ENCODE measurements around the gene RAB11FIP5.
"Not testable (repeated sequence)": the region's sequence is repeated elsewhere in the genome, so short reads cannot be mapped to it uniquely, and the experiment has no call there.

Gene RAB11FIP5

GRCh38 chr2:73099486-73099885, 13.3 kb downstream of the RAB11FIP5 start:
- Histone ChIP-seq H3K27ac (ENCODE audit: low read depth, low read length) (no peak overlapping the region), H3K9me3 (ENCODE audit: control insufficient read depth in 1 of 2, low read length in 2 of 2) (no peaks in the 10 kb centered on the region), H3K27me3 (ENCODE audit: control insufficient read depth in 1 of 2, insufficient read depth in 2 of 2, low read length in 2 of 2) (no peaks in the 10 kb centered on the region), H3K4me3 (ENCODE audit: low read depth in 1 of 2, low read length in 2 of 2) (no peak overlapping the region), H3K36me3 (ENCODE audit: control insufficient read depth in 1 of 2, insufficient read depth in 2 of 2, low read length in 2 of 2) (no peaks in the 10 kb centered on the region), H3K4me1 (ENCODE audit: control insufficient read depth in 1 of 2, insufficient read depth in 2 of 2, low read length in 2 of 2) (peaks cover 7 to 8% of the 10 kb centered on the region in 2 donors), H3K9ac (ENCODE audit: low read depth in 1 of 2, low read length in 2 of 2) (no peak overlapping the region)

GRCh38 chr2:73095910-73096309, 16.8 kb downstream of the RAB11FIP5 start:
- Histone ChIP-seq H3K4me1 (ENCODE audit: control insufficient read depth in 1 of 2, insufficient read depth in 2 of 2, low read length in 2 of 2) (no peaks in the 10 kb centered on the region), H3K9ac (ENCODE audit: low read depth in 1 of 2, low read length in 2 of 2) (no peak overlapping the region), H3K9me3 (ENCODE audit: control insufficient read depth in 1 of 2, low read length in 2 of 2) (no peaks in the 10 kb centered on the region), H3K4me3 (ENCODE audit: low read depth in 1 of 2, low read length in 2 of 2) (no peak overlapping the region), H3K27me3 (ENCODE audit: control insufficient read depth in 1 of 2, insufficient read depth in 2 of 2, low read length in 2 of 2) (no peaks in the 10 kb centered on the region), H3K27ac (ENCODE audit: low read depth, low read length) (no peak overlapping the region), H3K36me3 (ENCODE audit: control insufficient read depth in 1 of 2, insufficient read depth in 2 of 2, low read length in 2 of 2) (no peaks in the 10 kb centered on the region)

- H3K4me3 ChIP-seq (ENCODE audit: low read depth in 1 of 2, low read length in 2 of 2); H3K9me3 ChIP-seq (ENCODE audit: control insufficient read depth in 1 of 2, low read length in 2 of 2); H3K4me1 ChIP-seq (ENCODE audit: control insufficient read depth in 1 of 2, insufficient read depth in 2 of 2, low read length in 2 of 2); H3K27ac ChIP-seq (ENCODE audit: low read depth, low read length); H3K27me3 ChIP-seq (ENCODE audit: control insufficient read depth in 1 of 2, insufficient read depth in 2 of 2, low read length in 2 of 2); H3K9ac ChIP-seq (ENCODE audit: low read depth in 1 of 2, low read length in 2 of 2); H3K36me3 ChIP-seq (ENCODE audit: control insufficient read depth in 1 of 2, insufficient read depth in 2 of 2, low read length in 2 of 2): not testable (repeated sequence)
These were observed 19.0 kb downstream of the RAB11FIP5 start for GRCh38 chr2:73093601-73094218.

- H3K9ac ChIP-seq (ENCODE audit: low read depth in 1 of 2, low read length in 2 of 2): no peak overlapping the region
- no peaks in the 10 kb centered on the region for H3K9me3 ChIP-seq (ENCODE audit: control insufficient read depth in 1 of 2, low read length in 2 of 2)
- H3K4me3 ChIP-seq (ENCODE audit: low read depth in 1 of 2, low read length in 2 of 2): no peak overlapping the region
- no peak overlapping the region for H3K27ac ChIP-seq (ENCODE audit: low read depth, low read length)
- no peaks in the 10 kb centered on the region for H3K27me3 ChIP-seq (ENCODE audit: control insufficient read depth in 1 of 2, insufficient read depth in 2 of 2, low read length in 2 of 2)
- H3K4me1 ChIP-seq (ENCODE audit: control insufficient read depth in 1 of 2, insufficient read depth in 2 of 2, low read length in 2 of 2): peaks cover 0 to 6% of the 10 kb centered on the region in 2 donors
- peaks cover 0 to 6% of the 10 kb centered on the region in 2 donors for H3K36me3 ChIP-seq (ENCODE audit: control insufficient read depth in 1 of 2, insufficient read depth in 2 of 2, low read length in 2 of 2)
These were observed 20.5 kb downstream of the RAB11FIP5 start for GRCh38 chr2:73092146-73092783.

- Histone ChIP-seq H3K27ac (ENCODE audit: low read depth, low read length) (no peak overlapping the region), H3K9ac (ENCODE audit: low read depth in 1 of 2, low read length in 2 of 2) (no peak overlapping the region), H3K4me1 (ENCODE audit: control insufficient read depth in 1 of 2, insufficient read depth in 2 of 2, low read length in 2 of 2) (peaks cover 0 to 6% of the 10 kb centered on the region in 2 donors)
These were observed 21.1 kb downstream of the RAB11FIP5 start for GRCh38 chr2:73091696-73092095.

GRCh38 chr2:73091164-73091563, 21.6 kb downstream of the RAB11FIP5 start:
- no peaks in the 10 kb centered on the region for H3K27me3 ChIP-seq (ENCODE audit: control insufficient read depth in 1 of 2, insufficient read depth in 2 of 2, low read length in 2 of 2)
- no peaks in the 10 kb centered on the region for H3K9me3 ChIP-seq (ENCODE audit: control insufficient read depth in 1 of 2, low read length in 2 of 2)
- H3K36me3 ChIP-seq (ENCODE audit: control insufficient read depth in 1 of 2, insufficient read depth in 2 of 2, low read length in 2 of 2): peaks cover 0 to 6% of the 10 kb centered on the region in 2 donors
- H3K9ac ChIP-seq (ENCODE audit: low read depth in 1 of 2, low read length in 2 of 2): no peak overlapping the region
- no peak overlapping the region for H3K4me3 ChIP-seq (ENCODE audit: low read depth in 1 of 2, low read length in 2 of 2)
- peaks cover 0 to 6% of the 10 kb centered on the region in 2 donors for H3K4me1 ChIP-seq (ENCODE audit: control insufficient read depth in 1 of 2, insufficient read depth in 2 of 2, low read length in 2 of 2)
- no peak overlapping the region for H3K27ac ChIP-seq (ENCODE audit: low read depth, low read length)

More at GRCh38 chr2:73091696-73092095, 21.1 kb downstream of the RAB11FIP5 start:
- Histone ChIP-seq H3K36me3 (ENCODE audit: control insufficient read depth in 1 of 2, insufficient read depth in 2 of 2, low read length in 2 of 2) (peaks cover 0 to 6% of the 10 kb centered on the region in 2 donors), H3K27me3 (ENCODE audit: control insufficient read depth in 1 of 2, insufficient read depth in 2 of 2, low read length in 2 of 2) (no peaks in the 10 kb centered on the region), H3K9me3 (ENCODE audit: control insufficient read depth in 1 of 2, low read length in 2 of 2) (no peaks in the 10 kb centered on the region), H3K4me3 (ENCODE audit: low read depth in 1 of 2, low read length in 2 of 2) (no peak overlapping the region)

- Histone ChIP-seq H3K4me1 (ENCODE audit: control insufficient read depth in 1 of 2, insufficient read depth in 2 of 2, low read length in 2 of 2) (peaks cover 0 to 6% of the 10 kb centered on the region in 2 donors), H3K27ac (ENCODE audit: low read depth, low read length) (no peak overlapping the region)
These were observed 23.3 kb downstream of the RAB11FIP5 start for GRCh38 chr2:73089270-73090030.

GRCh38 chr2:73088703-73089102, 24.0 kb downstream of the RAB11FIP5 start:
- Histone ChIP-seq H3K4me1 (ENCODE audit: control insufficient read depth in 1 of 2, insufficient read depth in 2 of 2, low read length in 2 of 2) (peaks cover 0 to 6% of the 10 kb centered on the region in 2 donors), H3K27ac (ENCODE audit: low read depth, low read length) (no peak overlapping the region), H3K9ac (ENCODE audit: low read depth in 1 of 2, low read length in 2 of 2) (no peak overlapping the region), H3K4me3 (ENCODE audit: low read depth in 1 of 2, low read length in 2 of 2) (no peak overlapping the region), H3K9me3 (ENCODE audit: control insufficient read depth in 1 of 2, low read length in 2 of 2) (no peaks in the 10 kb centered on the region), H3K27me3 (ENCODE audit: control insufficient read depth in 1 of 2, insufficient read depth in 2 of 2, low read length in 2 of 2) (no peaks in the 10 kb centered on the region), H3K36me3 (ENCODE audit: control insufficient read depth in 1 of 2, insufficient read depth in 2 of 2, low read length in 2 of 2) (peaks cover 0 to 6% of the 10 kb centered on the region in 2 donors)

More at GRCh38 chr2:73089270-73090030, 23.3 kb downstream of the RAB11FIP5 start:
- Histone ChIP-seq H3K9ac (ENCODE audit: low read depth in 1 of 2, low read length in 2 of 2) (no peak overlapping the region), H3K9me3 (ENCODE audit: control insufficient read depth in 1 of 2, low read length in 2 of 2) (no peaks in the 10 kb centered on the region), H3K4me3 (ENCODE audit: low read depth in 1 of 2, low read length in 2 of 2) (no peak overlapping the region), H3K27me3 (ENCODE audit: control insufficient read depth in 1 of 2, insufficient read depth in 2 of 2, low read length in 2 of 2) (no peaks in the 10 kb centered on the region), H3K36me3 (ENCODE audit: control insufficient read depth in 1 of 2, insufficient read depth in 2 of 2, low read length in 2 of 2) (peaks cover 0 to 6% of the 10 kb centered on the region in 2 donors)

GRCh38 chr2:73088211-73088610, 24.5 kb downstream of the RAB11FIP5 start:
- Histone ChIP-seq H3K4me1 (ENCODE audit: control insufficient read depth in 1 of 2, insufficient read depth in 2 of 2, low read length in 2 of 2) (peaks cover 0 to 6% of the 10 kb centered on the region in 2 donors), H3K27me3 (ENCODE audit: control insufficient read depth in 1 of 2, insufficient read depth in 2 of 2, low read length in 2 of 2) (no peaks in the 10 kb centered on the region), H3K4me3 (ENCODE audit: low read depth in 1 of 2, low read length in 2 of 2) (no peak overlapping the region), H3K9me3 (ENCODE audit: control insufficient read depth in 1 of 2, low read length in 2 of 2) (no peaks in the 10 kb centered on the region), H3K27ac (ENCODE audit: low read depth, low read length) (no peak overlapping the region), H3K36me3 (ENCODE audit: control insufficient read depth in 1 of 2, insufficient read depth in 2 of 2, low read length in 2 of 2) (peaks cover 0 to 6% of the 10 kb centered on the region in 2 donors), H3K9ac (ENCODE audit: low read depth in 1 of 2, low read length in 2 of 2) (no peak overlapping the region)

- no peaks in the 10 kb centered on the region for H3K9me3 ChIP-seq (ENCODE audit: control insufficient read depth in 1 of 2, low read length in 2 of 2)
- no peak overlapping the region for H3K9ac ChIP-seq (ENCODE audit: low read depth in 1 of 2, low read length in 2 of 2)
- H3K36me3 ChIP-seq (ENCODE audit: control insufficient read depth in 1 of 2, insufficient read depth in 2 of 2, low read length in 2 of 2): peaks cover 0 to 6% of the 10 kb centered on the region in 2 donors
- H3K4me1 ChIP-seq (ENCODE audit: control insufficient read depth in 1 of 2, insufficient read depth in 2 of 2, low read length in 2 of 2): peaks cover 0 to 6% of the 10 kb centered on the region in 2 donors
- H3K27me3 ChIP-seq (ENCODE audit: control insufficient read depth in 1 of 2, insufficient read depth in 2 of 2, low read length in 2 of 2): no peaks in the 10 kb centered on the region
- no peak overlapping the region for H3K4me3 ChIP-seq (ENCODE audit: low read depth in 1 of 2, low read length in 2 of 2)
- no peak overlapping the region for H3K27ac ChIP-seq (ENCODE audit: low read depth, low read length)
These were observed 25.4 kb downstream of the RAB11FIP5 start for GRCh38 chr2:73087311-73087710.
